HG02763 (cell line): ENCODE data around the gene SF3B2.
A peak's percentile ranks its signal among the peaks of the same experiment; 100 is the strongest.
"Not testable (repeated sequence)": the region's sequence is repeated elsewhere in the genome, so short reads cannot be mapped to it uniquely, and the experiment has no call there.

Source experiments
- ATAC-seq: cut with Tn5 transposase; IDR thresholded peaks from one replicate; pipeline ENCODE4 v1.9.1; 2021; ENCODE audit warnings: mild to moderate bottlenecking, moderate library complexity; ENCODE audit not compliant: unreplicated experiment

The SF3B2 gene

DNA sequence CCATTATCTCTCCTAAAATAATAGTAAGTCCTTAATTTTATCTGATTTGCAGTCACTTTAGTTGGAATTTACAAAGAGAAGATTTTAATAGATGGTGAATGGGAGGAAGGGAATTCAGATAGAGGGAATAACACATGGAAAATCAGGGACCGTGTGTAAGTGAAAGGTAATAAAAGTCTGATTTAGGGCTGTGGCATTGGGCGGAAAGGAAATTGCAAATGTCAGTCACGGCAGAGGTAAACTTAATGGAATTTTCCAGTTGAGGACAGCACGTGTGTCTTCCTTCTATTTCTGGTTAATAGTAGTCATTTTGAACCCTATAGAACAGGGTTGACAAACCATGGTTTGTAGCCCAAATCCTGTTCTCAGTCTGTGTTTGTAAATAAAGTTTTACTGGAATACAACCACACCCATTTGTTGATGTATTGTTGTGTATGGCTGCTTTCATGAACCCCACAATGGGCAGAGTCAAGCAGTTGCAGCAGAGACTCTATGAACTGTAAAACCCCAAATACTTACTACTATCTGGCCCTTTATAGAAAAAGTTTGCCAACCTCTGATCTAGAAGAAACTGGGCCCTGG, 52.0 kb downstream of the SF3B2 start:
- no peak for ATAC-seq

DNA sequence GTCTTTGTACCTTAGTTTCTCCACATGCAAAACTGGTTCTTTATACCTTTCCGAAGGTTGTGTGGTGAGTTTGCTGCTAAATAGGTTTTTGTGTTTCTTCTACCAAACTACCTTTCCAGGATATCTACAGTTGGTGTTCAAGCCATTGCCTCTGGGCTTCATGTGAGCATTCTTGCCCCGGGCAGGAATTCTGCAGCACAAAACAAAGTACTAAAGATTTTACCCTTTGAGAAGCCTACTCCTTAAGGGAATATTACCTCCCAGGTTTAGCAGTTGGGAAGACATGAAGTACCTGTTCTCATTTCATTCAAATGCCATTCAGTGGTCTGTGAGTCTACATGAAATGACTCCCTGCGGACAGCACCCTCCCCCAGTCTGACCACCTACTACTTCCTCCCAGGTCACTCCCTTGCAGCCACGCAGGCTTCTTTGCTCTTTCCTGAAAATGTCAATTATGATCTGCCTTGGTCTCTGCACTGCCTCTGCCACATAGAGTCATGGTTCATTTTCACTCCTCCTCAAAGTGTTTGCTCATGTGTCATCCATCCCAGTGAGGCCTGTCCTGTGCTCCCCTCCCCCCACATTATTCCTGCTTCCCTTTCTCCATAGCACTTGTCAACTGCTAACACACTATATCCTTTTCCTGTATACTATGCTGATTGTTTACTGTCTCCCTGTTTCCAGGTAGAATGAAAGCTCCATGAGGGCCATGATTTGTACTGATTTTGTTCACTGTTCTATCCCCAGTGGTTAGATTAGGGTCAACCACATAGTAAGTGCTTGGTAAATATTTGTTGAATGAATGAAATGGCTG, 54.8 kb downstream of the SF3B2 start:
- ATAC-seq, result no peak

DNA sequence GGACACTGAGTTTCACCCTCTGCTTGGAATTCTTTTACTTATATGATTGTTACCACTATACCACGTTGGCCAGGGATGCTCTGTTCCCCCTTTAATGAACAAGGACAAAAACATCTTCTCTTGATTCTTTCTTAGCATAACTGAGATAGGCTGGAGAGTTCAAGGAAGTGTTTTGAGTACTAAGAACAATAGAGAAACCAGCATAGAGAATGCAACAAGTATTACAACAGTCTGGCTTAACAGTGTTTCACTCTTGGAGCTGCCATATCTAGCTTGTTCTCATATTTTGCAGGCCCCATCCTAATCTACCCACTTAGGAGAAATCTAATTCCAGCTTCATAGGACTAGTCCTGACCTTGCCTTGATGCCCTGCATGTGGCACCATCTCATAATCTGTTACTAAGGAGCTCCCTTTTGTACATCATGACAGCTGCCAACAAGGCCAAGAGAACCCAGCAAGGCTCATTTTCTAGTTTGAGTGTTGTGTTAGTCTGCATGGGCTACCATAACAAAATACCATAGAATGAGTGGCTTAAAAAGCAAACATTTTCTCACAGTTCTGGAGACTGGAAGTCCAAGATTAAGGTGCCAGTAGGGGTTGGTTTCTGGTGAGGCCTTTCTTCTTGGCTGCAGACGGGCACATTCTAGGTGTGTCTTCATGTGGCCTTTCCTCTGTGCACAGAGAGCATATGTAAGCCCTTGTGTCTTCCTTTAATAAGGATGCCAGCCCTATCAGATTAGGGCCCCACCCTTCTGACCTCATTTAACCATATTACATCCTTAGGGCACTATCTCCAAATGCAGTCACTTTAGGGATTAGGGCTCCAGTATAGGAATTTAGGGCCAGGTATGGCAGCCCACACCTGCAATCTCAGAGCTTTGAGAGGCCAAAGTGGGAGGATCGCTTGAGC, 55.7 kb downstream of the SF3B2 start:
- no peak for ATAC-seq

- no peak for ATAC-seq
These were observed 57.1 kb downstream of the SF3B2 start for GRCh38 chr11:66109294-66109693.

GRCh38 chr11:66111158-66111557, 59.0 kb downstream of the SF3B2 start:
- no peak for ATAC-seq

DNA sequence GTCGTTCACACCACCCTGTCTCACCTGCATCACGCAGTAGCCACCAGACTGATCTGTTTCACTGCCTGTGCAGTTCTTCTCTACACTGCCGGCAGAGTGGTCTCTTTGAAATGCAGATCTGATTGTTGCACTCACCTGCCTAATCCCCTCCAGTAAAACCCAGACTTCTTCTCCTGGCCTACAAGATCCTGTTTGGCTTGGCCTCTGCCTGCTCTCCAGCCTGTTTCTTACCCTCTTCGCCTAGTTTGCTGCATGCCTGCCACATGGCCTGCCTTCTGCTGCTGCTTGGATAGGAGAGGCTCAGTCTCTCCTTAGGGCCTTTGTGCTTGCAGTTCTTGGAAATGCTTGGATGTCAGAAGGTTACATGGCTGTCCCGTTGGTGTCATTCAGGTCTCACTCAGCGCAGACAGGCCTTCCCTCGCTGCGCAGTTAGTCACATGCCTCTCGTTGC, 59.9 kb downstream of the SF3B2 start:
- no peak for ATAC-seq

GRCh38 chr11:66112601-66113499, 60.7 kb downstream of the SF3B2 start:
- ATAC-seq, result no peak

GRCh38 chr11:66114957-66115356, 62.8 kb downstream of the SF3B2 start:
- ATAC-seq, result not testable (repeated sequence)

DNA sequence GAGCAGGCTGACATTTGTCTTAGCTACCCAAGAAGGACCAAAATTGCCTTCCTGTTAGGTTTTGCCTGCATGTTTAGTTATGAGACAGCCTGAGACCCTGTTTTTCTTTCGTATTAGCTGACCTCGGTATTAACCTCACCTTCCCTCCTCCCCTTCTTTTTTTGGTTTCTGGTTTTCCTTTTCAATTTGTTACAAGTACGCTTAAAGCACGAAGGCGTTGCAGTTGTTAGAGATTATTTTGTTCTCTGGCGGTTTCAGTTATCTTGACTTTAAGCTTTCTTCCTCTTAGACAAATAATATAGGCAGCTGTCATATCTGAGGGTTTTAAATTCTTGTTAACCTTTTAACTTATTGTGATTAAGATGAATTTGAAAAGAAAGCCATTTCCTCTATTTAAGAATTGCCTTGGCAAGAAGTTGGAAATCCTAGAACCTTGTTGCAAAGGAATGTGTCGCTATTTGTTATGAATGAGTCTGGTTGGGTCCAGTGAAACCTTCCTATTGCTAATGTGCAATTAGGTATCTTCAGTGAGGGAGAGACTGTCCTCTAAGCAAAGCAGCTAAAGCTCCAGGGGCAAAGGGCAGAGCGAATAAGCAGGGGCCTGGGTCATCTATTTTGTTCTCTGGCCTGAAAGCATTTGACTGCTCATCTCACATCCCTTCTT, 63.6 kb downstream of the SF3B2 start:
- peak; percentile 57 for ATAC-seq

GRCh38 chr11:66116576-66117361, 64.6 kb downstream of the SF3B2 start:
- ATAC-seq, result no peak

- ATAC-seq, result no peak
These were observed 66.7 kb downstream of the SF3B2 start for GRCh38 chr11:66118847-66119246.
